Trophoblast cell (in vitro differentiated cells and primary cell): ENCODE data around the gene PISD.
A peak's percentile ranks its signal among the peaks of the same experiment; 100 is the strongest.

ENCODE experiments used
- DNase-seq, 2 donors: peaks; one replicate each; pipeline ENCODE4 v3.0.0-alpha.2; 2016
- H2AFZ ChIP-seq: 2 replicates; pipeline ENCODE4 v1.6.1; 2013; ENCODE audit warnings: low read length, moderate library complexity, mild to moderate bottlenecking; ENCODE audit not compliant: insufficient read depth, poor library complexity
- H2AK5ac ChIP-seq: 2 replicates; pipeline ENCODE4 v1.6.1; 2013; ENCODE audit warnings: mild to moderate bottlenecking, low read length
- H2BK120ac ChIP-seq: 2 replicates; pipeline ENCODE4 v1.6.1; 2013; ENCODE audit warnings: low read length, mild to moderate bottlenecking, moderate library complexity; ENCODE audit not compliant: insufficient read depth, poor library complexity
- H2BK12ac ChIP-seq: 2 replicates; pipeline ENCODE4 v1.6.1; 2013; ENCODE audit warnings: mild to moderate bottlenecking, low read length, moderate library complexity
- H2BK5ac ChIP-seq: 2 replicates; pipeline ENCODE4 v1.6.1; 2013; ENCODE audit warnings: low read length, low read depth, moderate library complexity, mild to moderate bottlenecking; ENCODE audit not compliant: poor library complexity
- H3K14ac ChIP-seq: 2 replicates; pipeline ENCODE4 v1.6.1; 2013; ENCODE audit warnings: mild to moderate bottlenecking, low read length
- H3K18ac ChIP-seq: 2 replicates; pipeline ENCODE4 v1.6.1; 2013; ENCODE audit warnings: mild to moderate bottlenecking, low read length
- H3K23ac ChIP-seq: 2 replicates; pipeline ENCODE4 v1.6.1; 2013; ENCODE audit warnings: low read length
- H3K27ac ChIP-seq: 2 replicates; pipeline ENCODE4 v1.5.1; 2013; ENCODE audit warnings: low read depth, mild to moderate bottlenecking, inconsistent platforms, low read length, moderate library complexity
- H3K27me3 ChIP-seq: 2 replicates; pipeline ENCODE4 v1.6.1; 2013; ENCODE audit warnings: inconsistent platforms, mild to moderate bottlenecking, low read length, moderate library complexity; ENCODE audit not compliant: insufficient read depth
- H3K36me3 ChIP-seq, 2 experiments: 1 replicate in 1 of 2; 2 replicates in 1 of 2; pipeline ENCODE4 v1.6.1; 2013; ENCODE audit warnings: low read length in 2 of 2, mild to moderate bottlenecking in 2 of 2, moderate library complexity in 1 of 2; ENCODE audit not compliant: insufficient read depth in 2 of 2, control insufficient read depth in 1 of 2
- H3K4ac ChIP-seq: 2 replicates; pipeline ENCODE4 v1.6.1; 2013; ENCODE audit warnings: low read depth, mild to moderate bottlenecking, low read length, moderate library complexity
- H3K4me1 ChIP-seq, 2 experiments: 1 replicate in 1 of 2; 2 replicates in 1 of 2; pipeline ENCODE4 v1.6.1; 2013; ENCODE audit warnings: low read length in 2 of 2, mild to moderate bottlenecking in 2 of 2, moderate library complexity in 1 of 2; ENCODE audit not compliant: insufficient read depth in 2 of 2, control insufficient read depth in 1 of 2
- H3K4me2 ChIP-seq: 2 replicates; pipeline ENCODE4 v1.6.1; 2013; ENCODE audit warnings: inconsistent platforms, mild to moderate bottlenecking, low read length, moderate library complexity
- H3K4me3 ChIP-seq: 2 replicates; pipeline ENCODE4 v1.5.1; 2013; ENCODE audit warnings: mild to moderate bottlenecking, low read depth, low read length, inconsistent platforms
- H3K79me1 ChIP-seq: one replicate; pipeline ENCODE4 v1.6.1; 2013; ENCODE audit warnings: low read length
- H3K79me2 ChIP-seq: 2 replicates; pipeline ENCODE4 v1.6.1; 2013; ENCODE audit warnings: low read length, mild to moderate bottlenecking; ENCODE audit not compliant: control insufficient read depth, insufficient read depth, poor library complexity
- H3K9ac ChIP-seq: 2 replicates; pipeline ENCODE4 v1.6.1; 2013; ENCODE audit warnings: mild to moderate bottlenecking, low read length
- H3K9me3 ChIP-seq: 2 replicates; pipeline ENCODE4 v1.6.1; 2013; ENCODE audit warnings: low read depth, mild to moderate bottlenecking, control low read depth, inconsistent platforms, low read length; ENCODE audit not compliant: insufficient read depth
- H4K12ac ChIP-seq: 2 replicates; pipeline ENCODE4 v1.6.1; 2013; ENCODE audit warnings: low read depth, mild to moderate bottlenecking, low read length, moderate library complexity
- H4K8ac ChIP-seq: 2 replicates; pipeline ENCODE4 v1.6.1; 2013; ENCODE audit warnings: low read depth, mild to moderate bottlenecking, low read length, moderate library complexity
- H4K91ac ChIP-seq: one replicate; pipeline ENCODE4 v1.6.1; 2013; ENCODE audit warnings: low read depth, mild to moderate bottlenecking, low read length, moderate library complexity
- WGBS: extraction: QIAGEN DNeasy Blood & Tissue Kit; methylation state at CpG from one replicate; pipeline ENCODE4 v1.1.7; 2013; ENCODE audit warnings: missing lambda C conversion rate; ENCODE audit not compliant: insufficient read length, insufficient coverage; ENCODE audit errors: extremely low coverage; 5-methylcytosine and 5-hydroxymethylcytosine counted together

Gene PISD

GRCh38 chr22:31604137-31604705 lies 57.8 kb downstream of the PISD start:
- Histone ChIP-seq H3K36me3 (no peaks in the 10 kb centered on the region), H3K4me2 (no peak overlapping the region), H2BK5ac (no peak overlapping the region), H3K27ac (no peak overlapping the region), H3K23ac (no peak overlapping the region), H3K27me3 (no peaks in the 10 kb centered on the region), H4K12ac (no peak overlapping the region), H4K91ac (peak overlapping the region; percentile 38), H3K79me1 (peaks cover 24% of the 10 kb centered on the region), H3K4me3 (no peak overlapping the region), H2AK5ac (no peak overlapping the region), H3K18ac (no peak overlapping the region), H3K9ac (no peak overlapping the region), H3K79me2 (peaks cover 3% of the 10 kb centered on the region), H3K9me3 (peaks cover 2% of the 10 kb centered on the region), H4K8ac (no peak overlapping the region), H2BK120ac (no peak overlapping the region), H2BK12ac (peak overlapping the region; percentile 14), H3K4ac (no peak overlapping the region), H3K4me1 (peaks cover 22 to 27% of the 10 kb centered on the region in 2 experiments), H2AFZ (no peak overlapping the region), H3K14ac (peak overlapping the region; percentile 46)
- no peak for DNase-seq
- WGBS: no CpG with 5 or more reads among the region's 14 CpGs

GRCh38 chr22:31603574-31603973 lies 58.4 kb downstream of the PISD start:
- Histone ChIP-seq H3K14ac (peak overlapping the region; percentile 71), H3K18ac (peak overlapping the region; percentile 84), H3K36me3 (no peaks in the 10 kb centered on the region), H4K12ac (no peak overlapping the region), H3K4me1 (peaks cover 22 to 27% of the 10 kb centered on the region in 2 experiments), H3K4me2 (no peak overlapping the region), H3K9me3 (peaks cover 2% of the 10 kb centered on the region), H2AK5ac (peak overlapping the region; percentile 93), H3K27ac (no peak overlapping the region), H3K9ac (no peak overlapping the region), H3K23ac (no peak overlapping the region), H3K4me3 (no peak overlapping the region), H2BK5ac (no peak overlapping the region), H4K91ac (peak overlapping the region; percentile 87), H3K79me1 (peaks cover 24% of the 10 kb centered on the region), H3K79me2 (peaks cover 3% of the 10 kb centered on the region), H3K4ac (no peak overlapping the region), H3K27me3 (no peaks in the 10 kb centered on the region), H2BK12ac (peak overlapping the region; percentile 97), H2AFZ (no peak overlapping the region), H2BK120ac (peak overlapping the region; percentile 89), H4K8ac (no peak overlapping the region)
- WGBS: no CpG with 5 or more reads among the region's 5 CpGs
- no peak for DNase-seq

- no CpG with 5 or more reads among the region's 10 CpGs for WGBS
- peak overlapping the region; percentile 93 for H2AK5ac ChIP-seq
- peak overlapping the region; percentile 63 for H2BK5ac ChIP-seq
- peak overlapping the region; percentile 89 for H2BK120ac ChIP-seq
- no peak overlapping the region for H3K4me3 ChIP-seq
- no peak overlapping the region for H3K9ac ChIP-seq
- no peak overlapping the region for H3K4me2 ChIP-seq
- peak overlapping the region; percentile 92 for H3K14ac ChIP-seq
- peak overlapping the region; percentile 97 for H2BK12ac ChIP-seq
- H3K79me1 ChIP-seq: peaks cover 24% of the 10 kb centered on the region
- H3K79me2 ChIP-seq: peaks cover 3% of the 10 kb centered on the region
- no peak overlapping the region for H2AFZ ChIP-seq
- DNase-seq: no peak
- no peak overlapping the region for H4K12ac ChIP-seq
- peaks cover 2% of the 10 kb centered on the region for H3K9me3 ChIP-seq
- H4K8ac ChIP-seq: peak overlapping the region; percentile 59
- no peak overlapping the region for H3K23ac ChIP-seq
- H3K36me3 ChIP-seq: no peaks in the 10 kb centered on the region
- peaks cover 22 to 27% of the 10 kb centered on the region in 2 experiments for H3K4me1 ChIP-seq
- peak overlapping the region; percentile 84 for H3K18ac ChIP-seq
- H3K27me3 ChIP-seq: no peaks in the 10 kb centered on the region
- H4K91ac ChIP-seq: peak overlapping the region; percentile 87
- H3K4ac ChIP-seq: peak overlapping the region; percentile 22
- peak overlapping the region; percentile 96 for H3K27ac ChIP-seq
Observed at GRCh38 chr22:31603081-31603525, 58.9 kb downstream of the PISD start.

- no peak overlapping the region for H3K4ac ChIP-seq
- H3K9ac ChIP-seq: no peak overlapping the region
- no peak overlapping the region for H2AFZ ChIP-seq
- H3K18ac ChIP-seq: peak overlapping the region; percentile 18
- H2BK5ac ChIP-seq: peak overlapping the region; percentile 63
- no peak overlapping the region for H3K4me3 ChIP-seq
- H2BK120ac ChIP-seq: peak overlapping the region; percentile 54
- no peaks in the 10 kb centered on the region for H3K36me3 ChIP-seq
- no peak overlapping the region for H3K23ac ChIP-seq
- peak overlapping the region; percentile 9 for H4K12ac ChIP-seq
- H3K4me1 ChIP-seq: peaks cover 22 to 27% of the 10 kb centered on the region in 2 experiments
- H3K9me3 ChIP-seq: no peaks in the 10 kb centered on the region
- H3K79me2 ChIP-seq: peaks cover 3% of the 10 kb centered on the region
- WGBS: no CpG with 5 or more reads among the region's 11 CpGs
- H3K14ac ChIP-seq: peak overlapping the region; percentile 92
- H3K27ac ChIP-seq: peak overlapping the region; percentile 96
- H3K27me3 ChIP-seq: no peaks in the 10 kb centered on the region
- peaks cover 24% of the 10 kb centered on the region for H3K79me1 ChIP-seq
- H2AK5ac ChIP-seq: no peak overlapping the region
- H4K8ac ChIP-seq: peak overlapping the region; percentile 52
- H2BK12ac ChIP-seq: peak overlapping the region; percentile 97
- H4K91ac ChIP-seq: peak overlapping the region; percentile 87
- peak in 1 of 2 donors; percentile 27 for DNase-seq
- no peak overlapping the region for H3K4me2 ChIP-seq
Observed at GRCh38 chr22:31602259-31602952, 59.6 kb downstream of the PISD start.
